Fibroblast of villous mesenchyme (primary cell): ENCODE measurements around the gene DKC1. TPM values are rescaled to one million over a fixed set of nuclear protein-coding genes. Genes with fewer than 3 reads are reported as not detected.

Experiments
- DNase-seq: peaks from one replicate; pipeline ENCODE4 v3.0.0-alpha.2; 2010; ENCODE audit warnings: low read depth
- H3K4me3 ChIP-seq: 2 replicates; pipeline ENCODE4 v1.5.1; 2011; ENCODE audit warnings: low read depth, mild to moderate bottlenecking, low read length
- total RNA-seq: library from RNA; depleted of rRNA; stranded (reverse); fragments of >200 nt; gene quantifications from 2 replicates; pipeline ENCODE4 v1.2.3, GENCODE V29; 2012
- TF ChIP-seq, protein P1 (sequence below): IDR thresholded peaks from 2 replicates; pipeline ENCODE4 v1.5.1; 2012; ENCODE audit warnings: low read depth, mild to moderate bottlenecking, low read length; ENCODE audit not compliant: insufficient read depth

DKC1 gene
- total RNA-seq, 1 donor: 38.9 TPM

DNA sequence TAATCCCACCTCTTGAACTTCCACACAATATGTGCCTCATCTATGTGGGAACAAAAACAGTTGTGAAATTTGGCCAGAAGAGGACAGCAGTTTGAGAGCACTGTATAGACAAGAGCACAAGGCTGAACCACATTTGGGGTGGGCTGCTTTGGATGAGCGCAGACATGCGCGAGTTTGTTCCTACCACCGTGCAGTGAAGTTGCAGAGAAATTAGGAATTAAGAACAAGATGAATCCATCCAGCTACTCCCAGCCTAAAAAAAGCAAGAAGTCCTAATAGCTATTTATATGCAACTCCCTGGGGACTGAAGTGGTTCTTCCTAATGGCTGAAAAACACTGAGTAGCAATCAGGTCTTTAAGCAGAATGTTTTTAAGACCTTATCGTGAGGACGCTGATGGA, 12.8 kb upstream of the DKC1 start:
- H3K4me3 ChIP-seq: peak overlapping the region; percentile 60
- TF ChIP-seq, protein P1, sequence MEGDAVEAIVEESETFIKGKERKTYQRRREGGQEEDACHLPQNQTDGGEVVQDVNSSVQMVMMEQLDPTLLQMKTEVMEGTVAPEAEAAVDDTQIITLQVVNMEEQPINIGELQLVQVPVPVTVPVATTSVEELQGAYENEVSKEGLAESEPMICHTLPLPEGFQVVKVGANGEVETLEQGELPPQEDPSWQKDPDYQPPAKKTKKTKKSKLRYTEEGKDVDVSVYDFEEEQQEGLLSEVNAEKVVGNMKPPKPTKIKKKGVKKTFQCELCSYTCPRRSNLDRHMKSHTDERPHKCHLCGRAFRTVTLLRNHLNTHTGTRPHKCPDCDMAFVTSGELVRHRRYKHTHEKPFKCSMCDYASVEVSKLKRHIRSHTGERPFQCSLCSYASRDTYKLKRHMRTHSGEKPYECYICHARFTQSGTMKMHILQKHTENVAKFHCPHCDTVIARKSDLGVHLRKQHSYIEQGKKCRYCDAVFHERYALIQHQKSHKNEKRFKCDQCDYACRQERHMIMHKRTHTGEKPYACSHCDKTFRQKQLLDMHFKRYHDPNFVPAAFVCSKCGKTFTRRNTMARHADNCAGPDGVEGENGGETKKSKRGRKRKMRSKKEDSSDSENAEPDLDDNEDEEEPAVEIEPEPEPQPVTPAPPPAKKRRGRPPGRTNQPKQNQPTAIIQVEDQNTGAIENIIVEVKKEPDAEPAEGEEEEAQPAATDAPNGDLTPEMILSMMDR: no peak
- no peak for DNase-seq

GRCh38 chrX:154750301-154751202, 12.1 kb upstream of the DKC1 start, which contains the start of gene GAB3:
Gene GAB3 (minus strand): TSS chrX:154751077. CDS start chrX:154751025, 52 bp downstream.
- H3K4me3 ChIP-seq: peak within 1 kb of the TSS; percentile 60
- DNase-seq: no peak
- TF ChIP-seq, protein P1: no peak

DNA sequence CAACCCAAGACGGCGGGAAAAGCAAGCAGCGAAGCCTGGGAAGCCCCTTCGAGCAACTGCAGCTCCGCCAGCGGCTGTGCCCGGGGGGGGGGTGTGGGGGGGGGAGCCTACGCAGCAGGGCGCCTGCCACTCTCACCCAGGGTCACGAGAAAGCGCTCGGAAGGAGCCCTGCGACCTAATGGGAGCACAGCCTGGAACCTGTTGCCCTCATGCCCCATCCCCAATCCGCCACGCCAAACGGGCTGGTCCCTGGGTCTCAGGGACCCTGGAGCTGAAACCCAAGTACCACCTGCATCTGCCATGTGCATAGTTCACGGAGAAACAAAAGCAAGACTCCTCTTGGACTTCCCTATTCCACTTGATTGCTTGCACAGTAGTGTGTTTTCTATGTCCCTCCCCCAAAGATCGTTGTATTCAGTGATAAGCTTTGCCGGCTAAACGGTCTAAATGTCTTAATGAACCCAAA, 11.4 kb upstream of the DKC1 start:
- H3K4me3 ChIP-seq: peak overlapping the region; percentile 60
- no peak for DNase-seq
- TF ChIP-seq, protein P1: no peak

- H3K4me3 ChIP-seq: no peak overlapping the region
- no peak for DNase-seq
- TF ChIP-seq, protein P1: no peak
Measured at GRCh38 chrX:154751669-154752271, 10.9 kb upstream of the DKC1 start.

GRCh38 chrX:154758696-154759095, 4.0 kb upstream of the DKC1 start:
- DNase-seq: no peak
- TF ChIP-seq, protein P1: no peak
- no peak overlapping the region for H3K4me3 ChIP-seq

DNA sequence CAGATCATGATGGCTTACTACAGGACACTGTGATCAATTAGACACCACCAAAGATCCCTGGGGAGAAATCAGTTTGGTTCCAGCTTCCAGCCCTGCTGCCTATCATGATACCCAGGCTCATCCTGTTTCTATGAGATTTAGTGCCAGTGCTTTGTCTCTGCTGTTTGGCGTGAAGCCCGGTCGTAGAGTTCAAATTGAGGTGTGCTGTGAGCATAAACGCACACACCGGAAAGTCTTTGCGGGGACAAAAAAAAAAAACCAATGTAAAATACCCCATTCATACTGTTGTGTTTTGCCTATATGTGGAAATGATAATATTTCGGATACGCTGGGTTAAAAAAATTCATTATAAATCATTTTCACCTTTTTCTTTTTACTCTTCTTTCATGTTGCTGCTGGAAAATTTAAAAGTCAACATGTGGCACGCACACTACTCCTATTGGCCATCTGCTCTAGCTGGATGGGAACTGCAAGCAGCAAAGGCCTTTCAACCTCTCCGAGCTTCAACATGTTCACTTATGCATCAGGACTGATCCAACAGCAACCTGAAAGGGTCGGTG, 607 bp upstream of the DKC1 start:
- H3K4me3 ChIP-seq: peak overlapping the region; percentile 66
- TF ChIP-seq, protein P1: no peak
- no peak for DNase-seq
